ENCODE results near the gene TMCO5A. TPM values are rescaled to one million over a fixed set of nuclear protein-coding genes. Genes with fewer than 3 reads are reported as not detected.

The TMCO5A gene
- total RNA-seq: not detected in 2 replicates

DNA sequence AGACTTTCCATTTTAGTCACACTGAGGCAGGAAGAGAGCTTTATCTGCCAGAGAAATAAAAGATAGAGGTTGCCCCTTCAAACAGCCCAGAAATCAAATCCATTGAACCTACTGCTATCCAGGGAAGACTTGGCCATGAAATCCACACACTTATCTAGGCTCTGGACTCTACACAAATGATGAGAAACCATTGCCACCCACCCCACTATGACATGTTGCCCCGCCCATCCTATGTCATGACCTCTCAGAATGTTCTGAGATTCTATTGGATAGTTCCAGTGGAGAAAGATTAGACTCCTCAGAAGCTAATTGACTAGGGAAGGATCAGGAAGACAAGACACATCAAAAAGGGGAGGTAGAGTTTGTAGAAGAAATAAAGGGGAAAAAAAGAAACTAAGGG is at the start of gene TMCO5A:
Gene TMCO5A (plus strand): TSS at position 301 of the 400 bp plus-strand sequence. CDS start 1,684 bp downstream, outside the sequence.

